Smooth muscle cell (in vitro differentiated cells): ENCODE data around the gene MGRN1. TPM values are rescaled to one million over a fixed set of nuclear protein-coding genes. Genes with fewer than 3 reads are reported as not detected.

Source experiments
- DNase-seq: peaks from one replicate; lab custom pipeline; 2025; ENCODE audit not compliant: unreplicated experiment; lab: John Stamatoyannopoulos, UW
- H2AFZ ChIP-seq: fragments of 200-600 bp; sonication (generic); 2 replicates; pipeline ENCODE4 v1.6.0; 2016; ENCODE audit warnings: antibody characterized with exemption, low read depth, mild to moderate bottlenecking
- H3F3A ChIP-seq: fragments of 200-600 bp; sonication (generic); 2 replicates; pipeline ENCODE4 v1.6.0; 2017; ENCODE audit warnings: antibody characterized with exemption, low read depth
- H3K27ac ChIP-seq: fragments of 200-600 bp; sonication (generic); 2 replicates; pipeline ENCODE4 v1.5.1; 2016; ENCODE audit warnings: low read depth, mild to moderate bottlenecking
- H3K27me3 ChIP-seq: fragments of 200-600 bp; sonication (generic); 2 replicates; pipeline ENCODE4 v1.6.1; 2016; ENCODE audit warnings: low read depth, mild to moderate bottlenecking
- H3K36me3 ChIP-seq: fragments of 200-600 bp; sonication (generic); 2 replicates; pipeline ENCODE4 v1.5.1; 2016; ENCODE audit warnings: low read depth
- H3K4me1 ChIP-seq: fragments of 200-600 bp; sonication (generic); 2 replicates; pipeline ENCODE4 v1.5.1; 2016; ENCODE audit warnings: low read depth
- H3K4me2 ChIP-seq: fragments of 200-600 bp; sonication (generic); 2 replicates; pipeline ENCODE4 v1.6.0; 2016; ENCODE audit warnings: mild to moderate bottlenecking
- H3K4me3 ChIP-seq: fragments of 200-600 bp; sonication (generic); 2 replicates; pipeline ENCODE4 v1.5.1; 2016; ENCODE audit warnings: mild to moderate bottlenecking
- H3K79me2 ChIP-seq: fragments of 200-600 bp; sonication (generic); 2 replicates; pipeline ENCODE4 v1.6.0; 2016; ENCODE audit warnings: low read depth, mild to moderate bottlenecking
- H3K9ac ChIP-seq: fragments of 200-600 bp; sonication (generic); 2 replicates; pipeline ENCODE4 v1.6.0; 2016; ENCODE audit warnings: low read depth
- H3K9me3 ChIP-seq: fragments of 200-600 bp; sonication (generic); replicated peaks from 2 replicates; pipeline ENCODE4 v1.5.1; 2016; ENCODE audit warnings: low read depth
- H4K20me1 ChIP-seq: fragments of 200-600 bp; sonication (generic); 2 replicates; pipeline ENCODE4 v1.6.0; 2016; ENCODE audit warnings: low read depth
- CTCF ChIP-seq: fragments of 200-600 bp; sonication (generic); IDR thresholded peaks from 2 replicates; pipeline ENCODE4 v1.5.1; 2017; ENCODE audit warnings: borderline replicate concordance, mild to moderate bottlenecking, antibody characterized with exemption; ENCODE audit not compliant: insufficient read depth, poor library complexity, severe bottlenecking
- WGBS: methylation state at CpG from one replicate; pipeline ENCODE4 v1.1.7; 2016; ENCODE audit warnings: low lambda C conversion rate; 5-methylcytosine and 5-hydroxymethylcytosine counted together
- polyA plus RNA-seq: library from polyadenylated mRNA; unstranded; fragments of >200 nt; fragmentation: Nextera tagmentation; extraction: Ambion mirVana; gene quantifications from 2 replicates; pipeline ENCODE4 v1.2.1, GENCODE V29; 2016
- total RNA-seq: library from RNA; depleted of rRNA; stranded (reverse); fragments of >200 nt; gene quantifications from 2 replicates; pipeline ENCODE4 v1.2.3, GENCODE V29; 2014

MGRN1 gene
- total and polyA plus RNA-seq, 2 experiments from 2014 or later = 22.0 to 23.2 TPM

GRCh38 chr16:4607841-4608703 lies 16.6 kb upstream of the MGRN1 start:
- Histone ChIP-seq H3K4me1 (no peaks in the 10 kb centered on the region), H4K20me1 (peaks cover 52% of the 10 kb centered on the region), H3K9me3 (no peaks in the 10 kb centered on the region), H3K4me3 (no peak overlapping the region), H3K9ac (no peak overlapping the region), H3K27ac (no peak overlapping the region), H3K36me3 (no peaks in the 10 kb centered on the region), H3F3A (no peaks in the 10 kb centered on the region), H2AFZ (no peak overlapping the region), H3K4me2 (no peak overlapping the region), H3K79me2 (peaks cover 23% of the 10 kb centered on the region), H3K27me3 (no peaks in the 10 kb centered on the region)
- no peak for DNase-seq
- no peak for TF ChIP-seq CTCF
- 96% methylated on average over 22 of the region's 22 CpGs for WGBS

GRCh38 chr16:4608704-4608980 lies 16.0 kb upstream of the MGRN1 start:
- H2AFZ ChIP-seq = no peak overlapping the region
- H3K4me2 ChIP-seq = no peak overlapping the region
- no peak overlapping the region for H3K4me3 ChIP-seq
- no peak for DNase-seq
- no peaks in the 10 kb centered on the region for H3K27me3 ChIP-seq
- H3K9me3 ChIP-seq = no peaks in the 10 kb centered on the region
- no peaks in the 10 kb centered on the region for H3K36me3 ChIP-seq
- H3K4me1 ChIP-seq = no peaks in the 10 kb centered on the region
- no peak for TF ChIP-seq CTCF
- peaks cover 57% of the 10 kb centered on the region for H4K20me1 ChIP-seq
- no peak overlapping the region for H3K27ac ChIP-seq
- H3K9ac ChIP-seq = no peak overlapping the region
- no peaks in the 10 kb centered on the region for H3F3A ChIP-seq
- H3K79me2 ChIP-seq = peaks cover 29% of the 10 kb centered on the region
- 93% methylated on average over 8 of the region's 8 CpGs for whole genome bisulfite sequencing

GRCh38 chr16:4609200-4610010 lies 15.2 kb upstream of the MGRN1 start:
- Histone ChIP-seq H3K36me3 (no peaks in the 10 kb centered on the region), H3K79me2 (peaks cover 36% of the 10 kb centered on the region), H4K20me1 (peaks cover 60% of the 10 kb centered on the region), H3F3A (no peaks in the 10 kb centered on the region), H3K27me3 (no peaks in the 10 kb centered on the region), H3K4me2 (no peak overlapping the region), H3K9ac (no peak overlapping the region), H3K4me1 (no peaks in the 10 kb centered on the region), H3K4me3 (no peak overlapping the region), H2AFZ (no peak overlapping the region), H3K9me3 (no peaks in the 10 kb centered on the region), H3K27ac (no peak overlapping the region)
- no peak for TF ChIP-seq CTCF
- WGBS = over 99% methylated on average over 32 of the region's 45 CpGs
- no peak for DNase-seq
